OCI-LY3 (cell line): ENCODE measurements around the gene KLK7.

Experiments used
- H2AFZ ChIP-seq: fragments of 200-600, 300-600 bp; shearing (Covaris generic); 2 replicates; pipeline ENCODE4 v1.6.0; 2014; ENCODE audit warnings: antibody characterized with exemption, low read depth, low read length
- H3K27ac ChIP-seq: fragments of 200-600, 300-600 bp; sonication (generic); 2 replicates; pipeline ENCODE4 v1.5.1; 2014; ENCODE audit warnings: mild to moderate bottlenecking, low read length, moderate library complexity, mixed read lengths
- H3K27me3 ChIP-seq: fragments of 200-600, 300-600 bp; sonication (generic); 2 replicates; pipeline ENCODE4 v1.6.1; 2014; ENCODE audit warnings: low read depth, low read length, mixed read lengths
- H3K36me3 ChIP-seq: fragments of 200-600, 300-600 bp; sonication (generic); replicated peaks from 2 replicates; pipeline ENCODE3; 2014; ENCODE audit warnings: low read depth, low read length, mixed read lengths
- H3K4me1 ChIP-seq: fragments of 300-600, 200-600 bp; sonication (generic); 2 replicates; pipeline ENCODE4 v1.6.1; 2014; ENCODE audit warnings: low read length, mixed read lengths
- H3K4me2 ChIP-seq: fragments of 200-600, 300-600 bp; sonication (generic); 2 replicates; pipeline ENCODE4 v1.6.1; 2014; ENCODE audit warnings: low read length, mixed read lengths
- H3K4me3 ChIP-seq: fragments of 300-600, 200-600 bp; sonication (generic); 2 replicates; pipeline ENCODE4 v1.5.1; 2014; ENCODE audit warnings: antibody characterized with exemption, mild to moderate bottlenecking, low read length, moderate library complexity
- H3K79me2 ChIP-seq: fragments of 300-600, 200-600 bp; shearing (Covaris generic); 2 replicates; pipeline ENCODE4 v1.6.1; 2014; ENCODE audit warnings: mild to moderate bottlenecking, low read length, mixed read lengths
- H3K9ac ChIP-seq: fragments of 300-600, 200-600 bp; shearing (Covaris generic); 2 replicates; pipeline ENCODE4 v1.6.0; 2014; ENCODE audit warnings: mild to moderate bottlenecking, low read length, moderate library complexity
- H3K9me3 ChIP-seq: fragments of 200-600, 300-600 bp; shearing (Covaris generic); 2 replicates; pipeline ENCODE4 v1.6.1; 2014; ENCODE audit warnings: low read length, mixed read lengths; ENCODE audit not compliant: insufficient read depth
- H4K20me1 ChIP-seq: fragments of 200-600, 300-600 bp; sonication (generic); 2 replicates; pipeline ENCODE4 v1.6.1; 2016; ENCODE audit warnings: low read length, mixed read lengths; ENCODE audit not compliant: insufficient read depth
- EZH2phosphoT487 ChIP-seq: fragments of 200-600 bp; shearing (Covaris generic); IDR thresholded peaks from 2 replicates; pipeline ENCODE4 v1.6.1; 2018; ENCODE audit warnings: antibody characterized with exemption, mixed run types, low read depth
- TF ChIP-seq, protein P1 (sequence below): fragments of 200-600, 300-600 bp; sonication (generic); IDR thresholded peaks from 2 replicates; pipeline ENCODE4 v1.5.1; 2014; ENCODE audit warnings: antibody characterized with exemption, low read length, low read depth

The KLK7 gene

DNA sequence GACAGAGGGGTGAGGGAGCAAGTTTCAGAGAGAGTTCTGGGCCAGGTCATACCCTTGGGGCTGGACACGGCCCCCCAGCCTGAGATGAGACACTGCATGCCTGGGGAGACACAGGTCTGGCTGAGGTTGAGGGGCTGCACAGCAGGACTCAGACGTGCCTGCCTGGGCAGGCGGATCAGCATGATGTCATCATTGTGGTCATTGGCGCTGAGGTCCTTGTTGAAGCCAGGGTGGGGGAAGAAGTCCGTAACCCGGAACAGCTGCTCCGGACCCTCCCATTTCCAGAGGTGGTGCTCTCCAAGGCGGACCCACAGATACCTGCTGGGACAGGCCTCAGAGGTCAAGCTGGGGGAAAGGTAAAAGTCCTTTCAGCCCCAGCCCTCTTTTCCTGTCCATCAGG, 22.7 kb upstream of the KLK7 start:
- H4K20me1 ChIP-seq, result no peaks in the 10 kb centered on the region
- TF ChIP-seq, protein P1, sequence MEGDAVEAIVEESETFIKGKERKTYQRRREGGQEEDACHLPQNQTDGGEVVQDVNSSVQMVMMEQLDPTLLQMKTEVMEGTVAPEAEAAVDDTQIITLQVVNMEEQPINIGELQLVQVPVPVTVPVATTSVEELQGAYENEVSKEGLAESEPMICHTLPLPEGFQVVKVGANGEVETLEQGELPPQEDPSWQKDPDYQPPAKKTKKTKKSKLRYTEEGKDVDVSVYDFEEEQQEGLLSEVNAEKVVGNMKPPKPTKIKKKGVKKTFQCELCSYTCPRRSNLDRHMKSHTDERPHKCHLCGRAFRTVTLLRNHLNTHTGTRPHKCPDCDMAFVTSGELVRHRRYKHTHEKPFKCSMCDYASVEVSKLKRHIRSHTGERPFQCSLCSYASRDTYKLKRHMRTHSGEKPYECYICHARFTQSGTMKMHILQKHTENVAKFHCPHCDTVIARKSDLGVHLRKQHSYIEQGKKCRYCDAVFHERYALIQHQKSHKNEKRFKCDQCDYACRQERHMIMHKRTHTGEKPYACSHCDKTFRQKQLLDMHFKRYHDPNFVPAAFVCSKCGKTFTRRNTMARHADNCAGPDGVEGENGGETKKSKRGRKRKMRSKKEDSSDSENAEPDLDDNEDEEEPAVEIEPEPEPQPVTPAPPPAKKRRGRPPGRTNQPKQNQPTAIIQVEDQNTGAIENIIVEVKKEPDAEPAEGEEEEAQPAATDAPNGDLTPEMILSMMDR, result no peak
- TF ChIP-seq EZH2phosphoT487, result no peak
- H3K36me3 ChIP-seq, result no peaks in the 10 kb centered on the region
- no peak overlapping the region for H2AFZ ChIP-seq
- no peak overlapping the region for H3K4me2 ChIP-seq
- no peak overlapping the region for H3K27ac ChIP-seq
- H3K4me1 ChIP-seq, result no peaks in the 10 kb centered on the region
- no peaks in the 10 kb centered on the region for H3K79me2 ChIP-seq
- no peak overlapping the region for H3K9ac ChIP-seq
- peaks cover 23% of the 10 kb centered on the region for H3K27me3 ChIP-seq
- no peaks in the 10 kb centered on the region for H3K9me3 ChIP-seq
- H3K4me3 ChIP-seq, result no peak overlapping the region

DNA sequence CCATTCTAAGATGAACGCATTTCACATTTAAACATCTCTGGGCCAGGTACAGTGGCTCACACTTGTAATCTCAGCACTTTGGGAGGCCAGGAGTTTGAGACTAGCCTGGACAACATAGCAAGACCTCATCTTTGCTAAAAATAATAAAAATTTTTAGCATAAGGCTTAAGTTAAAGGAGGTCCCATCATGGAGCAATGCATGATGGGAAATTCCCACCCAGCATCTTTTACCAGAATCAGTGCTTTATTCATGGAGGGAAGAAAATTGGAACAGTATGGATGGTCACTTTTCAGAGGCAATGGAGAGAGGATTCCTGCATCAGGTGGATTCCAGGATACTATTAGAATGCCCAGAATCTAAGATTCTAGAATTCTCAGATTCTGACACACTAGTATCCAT, 21.5 kb upstream of the KLK7 start:
- Histone ChIP-seq H2AFZ (no peak overlapping the region), H3K27me3 (peaks cover 18% of the 10 kb centered on the region), H3K36me3 (no peaks in the 10 kb centered on the region), H3K4me3 (no peak overlapping the region), H4K20me1 (no peaks in the 10 kb centered on the region), H3K27ac (no peak overlapping the region), H3K79me2 (no peaks in the 10 kb centered on the region), H3K9ac (no peak overlapping the region), H3K4me2 (no peak overlapping the region), H3K9me3 (no peaks in the 10 kb centered on the region), H3K4me1 (no peaks in the 10 kb centered on the region)
- TF ChIP-seq, protein P1, result no peak
- no peak for TF ChIP-seq EZH2phosphoT487

DNA sequence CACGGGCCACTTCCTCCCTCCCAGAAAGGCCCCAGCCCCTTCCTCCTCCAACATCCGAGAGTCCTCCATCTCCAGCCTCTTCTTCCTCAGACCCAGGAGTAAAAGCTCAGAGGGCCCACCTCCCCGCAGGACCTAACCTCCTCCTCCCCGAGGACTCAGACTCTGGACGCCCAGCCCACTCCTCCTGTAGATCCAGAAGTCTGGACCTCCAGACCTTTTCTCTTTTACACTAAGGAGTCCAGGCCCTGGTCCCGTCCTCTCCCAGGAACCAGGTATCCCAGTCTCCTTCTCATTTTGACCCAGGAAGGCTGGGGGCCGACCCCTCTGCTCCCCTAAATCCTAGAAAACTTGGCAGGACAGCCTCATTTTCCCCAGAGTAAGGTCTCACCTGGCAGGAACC, 19.6 kb upstream of the KLK7 start:
- no peaks in the 10 kb centered on the region for H3K36me3 ChIP-seq
- no peaks in the 10 kb centered on the region for H3K4me1 ChIP-seq
- H3K4me2 ChIP-seq, result no peak overlapping the region
- peaks cover 21% of the 10 kb centered on the region for H3K27me3 ChIP-seq
- no peaks in the 10 kb centered on the region for H4K20me1 ChIP-seq
- no peak for TF ChIP-seq EZH2phosphoT487
- TF ChIP-seq, protein P1, result no peak
- no peaks in the 10 kb centered on the region for H3K79me2 ChIP-seq
- no peaks in the 10 kb centered on the region for H3K9me3 ChIP-seq
- H2AFZ ChIP-seq, result no peak overlapping the region
- no peak overlapping the region for H3K4me3 ChIP-seq
- H3K27ac ChIP-seq, result no peak overlapping the region
- no peak overlapping the region for H3K9ac ChIP-seq

DNA sequence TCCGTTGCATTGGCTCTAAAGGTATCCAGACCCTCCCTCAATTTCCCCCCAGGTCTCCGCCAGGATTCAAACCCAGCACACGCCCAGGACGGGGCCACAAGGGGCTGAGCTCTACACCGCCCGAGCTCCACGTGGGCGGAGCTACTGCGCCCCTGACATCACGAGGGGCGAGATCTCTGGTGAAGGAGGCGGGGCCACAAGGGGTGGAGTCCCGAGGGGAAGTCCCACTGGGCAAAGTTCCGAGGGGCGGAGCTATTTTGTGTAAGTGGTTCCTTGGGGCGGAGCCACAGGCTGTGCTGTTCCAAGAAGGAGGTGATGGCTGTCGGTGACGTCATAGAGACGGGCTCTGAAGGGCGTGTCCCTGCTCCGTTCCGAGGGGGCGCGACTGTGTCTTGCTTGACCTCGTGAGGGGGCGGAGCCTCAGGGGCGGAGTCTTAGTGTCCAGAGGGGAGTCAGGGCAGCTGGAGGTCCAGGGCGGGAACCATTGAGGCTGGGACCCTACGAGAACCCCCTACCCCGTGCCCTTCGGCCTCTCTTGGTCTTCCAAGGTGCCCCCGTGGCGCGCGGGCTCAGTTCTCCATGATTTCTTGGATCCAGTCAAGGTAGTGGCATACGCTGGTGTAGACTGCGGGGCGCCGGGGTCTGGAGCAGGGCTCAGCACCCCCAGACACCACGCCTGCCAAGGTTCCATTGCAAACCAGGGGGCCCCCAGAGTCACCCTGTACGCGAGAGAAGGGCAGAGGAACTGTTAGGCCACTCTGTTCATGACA, 19.0 kb upstream of the KLK7 start:
- no peak overlapping the region for H2AFZ ChIP-seq
- no peak overlapping the region for H3K4me3 ChIP-seq
- H3K9ac ChIP-seq, result no peak overlapping the region
- no peak overlapping the region for H3K4me2 ChIP-seq
- peaks cover 24% of the 10 kb centered on the region for H3K27me3 ChIP-seq
- H3K9me3 ChIP-seq, result no peaks in the 10 kb centered on the region
- H3K79me2 ChIP-seq, result no peaks in the 10 kb centered on the region
- H3K27ac ChIP-seq, result no peak overlapping the region
- TF ChIP-seq EZH2phosphoT487, result no peak
- TF ChIP-seq, protein P1, result no peak
- H3K4me1 ChIP-seq, result no peaks in the 10 kb centered on the region
- H4K20me1 ChIP-seq, result no peaks in the 10 kb centered on the region
- H3K36me3 ChIP-seq, result no peaks in the 10 kb centered on the region
